Choroid plexus epithelial cell (primary cell): ENCODE data around the gene MLH3.

Experiments used
- DNase-seq: peaks from one replicate; pipeline ENCODE4 v3.0.0-alpha.2; 2010; ENCODE audit warnings: low read depth
- H3K4me3 ChIP-seq: 2 replicates; pipeline ENCODE4 v1.5.1; 2011; ENCODE audit warnings: low read depth, mild to moderate bottlenecking, control low read depth, low read length, moderate library complexity
- TF ChIP-seq, protein P1 (sequence below): conservative IDR thresholded peaks from 2 replicates; pipeline ENCODE4 v1.5.1; 2011; ENCODE audit warnings: low read depth, mild to moderate bottlenecking, control low read depth, inconsistent platforms, low read length, moderate library complexity

The MLH3 gene

DNA sequence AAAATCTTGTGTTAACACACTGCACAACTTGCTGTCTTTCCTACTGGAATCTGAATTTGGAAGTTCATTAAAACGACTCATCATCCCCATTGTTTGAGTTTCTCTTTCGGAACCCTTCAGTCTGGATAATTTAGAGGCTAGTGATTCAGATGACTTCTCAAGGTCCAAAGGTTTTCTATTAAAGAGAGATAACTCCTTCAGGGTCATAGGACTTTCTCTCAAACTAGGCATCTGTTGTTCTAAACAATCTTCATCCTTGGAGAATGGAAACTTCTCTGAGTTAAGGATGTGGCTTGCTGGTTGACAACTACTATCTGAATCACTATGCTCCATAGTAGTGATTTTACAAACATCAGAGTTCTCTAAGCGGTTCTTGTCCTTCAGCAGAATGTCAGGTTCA is 4.4 kb downstream of the MLH3 start:
- TF ChIP-seq, protein P1, sequence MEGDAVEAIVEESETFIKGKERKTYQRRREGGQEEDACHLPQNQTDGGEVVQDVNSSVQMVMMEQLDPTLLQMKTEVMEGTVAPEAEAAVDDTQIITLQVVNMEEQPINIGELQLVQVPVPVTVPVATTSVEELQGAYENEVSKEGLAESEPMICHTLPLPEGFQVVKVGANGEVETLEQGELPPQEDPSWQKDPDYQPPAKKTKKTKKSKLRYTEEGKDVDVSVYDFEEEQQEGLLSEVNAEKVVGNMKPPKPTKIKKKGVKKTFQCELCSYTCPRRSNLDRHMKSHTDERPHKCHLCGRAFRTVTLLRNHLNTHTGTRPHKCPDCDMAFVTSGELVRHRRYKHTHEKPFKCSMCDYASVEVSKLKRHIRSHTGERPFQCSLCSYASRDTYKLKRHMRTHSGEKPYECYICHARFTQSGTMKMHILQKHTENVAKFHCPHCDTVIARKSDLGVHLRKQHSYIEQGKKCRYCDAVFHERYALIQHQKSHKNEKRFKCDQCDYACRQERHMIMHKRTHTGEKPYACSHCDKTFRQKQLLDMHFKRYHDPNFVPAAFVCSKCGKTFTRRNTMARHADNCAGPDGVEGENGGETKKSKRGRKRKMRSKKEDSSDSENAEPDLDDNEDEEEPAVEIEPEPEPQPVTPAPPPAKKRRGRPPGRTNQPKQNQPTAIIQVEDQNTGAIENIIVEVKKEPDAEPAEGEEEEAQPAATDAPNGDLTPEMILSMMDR, result no peak
- H3K4me3 ChIP-seq, result no peak overlapping the region
- no peak for DNase-seq

DNA sequence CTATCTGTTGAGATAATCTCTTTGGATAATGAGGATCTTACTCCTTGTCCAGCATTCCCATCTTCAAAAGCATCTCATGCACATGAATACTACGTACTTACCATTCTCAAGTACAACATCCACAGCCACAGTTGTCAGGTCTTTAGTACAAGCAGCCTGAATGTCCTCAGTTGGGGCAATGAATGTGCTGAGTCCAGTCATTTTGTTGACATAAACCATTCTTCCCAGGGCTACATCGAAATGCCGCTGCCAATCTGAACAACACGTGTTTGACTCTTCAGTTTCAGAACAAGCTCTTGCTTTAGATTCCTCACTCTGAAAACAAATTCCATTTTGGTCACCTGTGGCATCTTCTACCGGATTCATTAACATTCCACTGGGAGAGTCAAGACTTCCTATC is 5.0 kb downstream of the MLH3 start:
- TF ChIP-seq, protein P1, result no peak
- H3K4me3 ChIP-seq, result no peak overlapping the region
- no peak for DNase-seq

DNA sequence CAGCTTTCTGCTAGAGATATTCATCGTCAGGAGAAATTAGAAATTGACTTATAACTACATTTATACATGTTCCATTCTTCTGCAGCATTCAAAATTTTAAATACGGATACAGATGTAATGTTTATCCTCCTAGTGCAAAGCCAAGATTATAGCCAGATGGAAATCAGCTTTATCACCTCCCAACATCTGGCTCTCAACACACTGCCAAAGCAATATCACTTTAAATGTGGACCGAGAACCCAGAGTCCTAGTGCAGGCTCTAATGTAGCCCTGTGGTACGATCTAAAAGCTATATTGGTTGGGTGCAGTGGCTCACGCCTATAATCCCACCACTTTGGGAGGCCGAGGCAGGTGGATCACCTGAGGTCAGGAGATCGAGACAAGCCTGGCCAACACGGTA is 6.5 kb downstream of the MLH3 start:
- no peak overlapping the region for H3K4me3 ChIP-seq
- TF ChIP-seq, protein P1, result no peak
- DNase-seq, result no peak

DNA sequence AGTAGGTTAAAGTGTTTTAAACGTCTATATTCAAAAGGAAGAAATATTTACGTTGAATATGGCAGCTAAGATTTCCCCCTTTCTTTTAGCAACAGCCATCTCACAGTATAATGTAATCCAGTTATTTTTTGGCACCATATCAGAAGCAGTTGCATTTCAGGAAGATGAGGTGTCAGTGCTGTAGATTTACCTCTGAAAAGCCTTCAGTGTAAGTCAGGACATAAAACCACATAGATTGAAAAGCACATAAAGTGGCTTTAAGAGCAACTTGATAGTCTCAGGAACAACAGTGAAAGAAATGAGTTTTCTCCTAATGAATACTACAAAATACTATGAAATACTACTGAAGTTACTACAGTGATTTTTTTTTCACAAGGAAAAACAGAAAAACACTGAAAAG is 6.9 kb downstream of the MLH3 start:
- DNase-seq, result peak; percentile 82
- TF ChIP-seq, protein P1, result no peak
- no peak overlapping the region for H3K4me3 ChIP-seq

DNA sequence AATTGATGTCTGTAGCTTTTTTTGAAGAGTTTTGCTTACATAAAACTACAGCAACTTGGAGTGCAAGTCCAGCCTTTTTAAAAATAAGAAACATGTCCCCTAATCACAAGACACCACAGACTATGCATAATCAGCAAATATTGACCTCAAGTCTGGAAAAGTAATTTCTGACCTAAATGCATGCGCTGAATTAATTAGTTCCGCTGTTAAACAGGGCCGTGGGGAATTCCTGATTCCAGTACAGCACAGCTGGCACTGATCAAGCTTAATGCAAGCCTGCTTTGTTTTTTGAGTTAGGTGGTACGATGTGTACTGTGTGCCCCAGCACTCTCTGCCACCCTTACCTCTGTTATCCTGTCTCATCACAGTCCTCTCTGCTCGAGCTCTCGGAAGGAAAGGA is 9.2 kb downstream of the MLH3 start:
- H3K4me3 ChIP-seq, result no peak overlapping the region
- no peak for DNase-seq
- TF ChIP-seq, protein P1, result no peak

DNA sequence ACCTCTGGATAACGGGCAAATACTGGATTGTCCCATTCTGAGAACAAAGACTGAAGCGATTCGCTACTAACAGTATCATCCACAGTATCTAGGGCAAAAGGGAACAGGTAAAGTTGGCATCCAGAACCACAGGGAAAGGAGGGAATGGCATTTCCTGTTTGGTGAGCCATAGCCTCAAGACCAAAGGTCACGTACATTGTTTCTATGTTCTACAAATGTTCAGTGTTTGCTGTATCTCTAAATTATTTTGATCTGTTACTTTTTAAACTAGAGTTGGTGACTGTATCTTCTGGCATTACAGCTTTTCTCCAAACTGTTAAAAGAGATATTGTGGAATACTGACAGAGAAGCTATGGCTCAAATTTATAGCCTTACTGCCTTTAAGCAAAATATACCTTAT is 9.7 kb downstream of the MLH3 start:
- H3K4me3 ChIP-seq, result no peak overlapping the region
- TF ChIP-seq, protein P1, result no peak
- DNase-seq, result no peak

DNA sequence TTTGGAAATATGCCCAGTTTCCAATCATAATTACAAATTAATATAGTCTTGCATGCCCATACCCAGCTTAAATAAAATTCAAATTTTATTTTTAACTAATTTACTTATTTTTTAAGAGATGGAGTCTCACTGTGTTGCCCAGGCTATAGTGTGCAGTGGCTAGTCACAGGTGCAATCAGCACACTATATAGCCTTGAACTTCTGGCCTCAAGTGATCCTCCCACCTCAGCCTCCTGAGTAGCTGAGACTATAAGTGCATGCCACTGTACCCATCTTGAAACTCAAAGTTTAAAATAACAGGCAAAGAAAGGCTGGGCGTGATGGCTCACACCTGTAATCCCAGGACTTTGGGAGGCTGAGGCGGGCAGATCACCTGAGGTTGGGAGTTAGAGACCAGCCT is 10.3 kb downstream of the MLH3 start:
- no peak overlapping the region for H3K4me3 ChIP-seq
- DNase-seq, result no peak
- TF ChIP-seq, protein P1, result no peak
